ENCODE results near the gene EFL1.
"Not testable (repeated sequence)": the region's sequence is repeated elsewhere in the genome, so short reads cannot be mapped to it uniquely, and the experiment has no call there.

DNA sequence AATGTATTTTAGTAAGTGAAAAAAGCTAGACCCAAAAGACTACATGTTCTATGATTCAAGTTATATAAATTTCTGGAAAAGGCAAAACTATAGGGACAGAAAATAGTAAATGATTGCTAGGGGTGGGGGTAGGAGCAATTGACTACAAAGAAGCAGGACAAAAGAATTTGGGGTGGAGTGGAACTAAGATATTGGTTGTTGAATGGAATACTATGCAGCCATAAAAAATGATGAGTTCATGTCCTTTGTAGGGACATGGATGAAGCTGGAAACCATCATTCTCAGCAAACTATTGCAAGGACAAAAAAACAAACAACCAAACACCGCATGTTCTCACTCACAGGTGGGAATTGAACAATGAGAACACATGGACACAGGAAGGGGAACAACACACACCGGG lies 25.7 kb upstream of the EFL1 start:
- TF ChIP-seq, protein P1, sequence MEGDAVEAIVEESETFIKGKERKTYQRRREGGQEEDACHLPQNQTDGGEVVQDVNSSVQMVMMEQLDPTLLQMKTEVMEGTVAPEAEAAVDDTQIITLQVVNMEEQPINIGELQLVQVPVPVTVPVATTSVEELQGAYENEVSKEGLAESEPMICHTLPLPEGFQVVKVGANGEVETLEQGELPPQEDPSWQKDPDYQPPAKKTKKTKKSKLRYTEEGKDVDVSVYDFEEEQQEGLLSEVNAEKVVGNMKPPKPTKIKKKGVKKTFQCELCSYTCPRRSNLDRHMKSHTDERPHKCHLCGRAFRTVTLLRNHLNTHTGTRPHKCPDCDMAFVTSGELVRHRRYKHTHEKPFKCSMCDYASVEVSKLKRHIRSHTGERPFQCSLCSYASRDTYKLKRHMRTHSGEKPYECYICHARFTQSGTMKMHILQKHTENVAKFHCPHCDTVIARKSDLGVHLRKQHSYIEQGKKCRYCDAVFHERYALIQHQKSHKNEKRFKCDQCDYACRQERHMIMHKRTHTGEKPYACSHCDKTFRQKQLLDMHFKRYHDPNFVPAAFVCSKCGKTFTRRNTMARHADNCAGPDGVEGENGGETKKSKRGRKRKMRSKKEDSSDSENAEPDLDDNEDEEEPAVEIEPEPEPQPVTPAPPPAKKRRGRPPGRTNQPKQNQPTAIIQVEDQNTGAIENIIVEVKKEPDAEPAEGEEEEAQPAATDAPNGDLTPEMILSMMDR (conservative IDR thresholded peaks at IDR 0.05 in 1 of 2, IDR thresholded peaks at IDR 0.05 in 1 of 2; ENCODE audit: low read depth in 1 of 2, low read length in 2 of 2) = not testable (repeated sequence)
- not testable (repeated sequence) for TF ChIP-seq EZH2 (IDR thresholded peaks at IDR 0.05; ENCODE audit: low read length, missing control alignments)

Measured in fibroblast of lung (primary cell).